H9 (cell line): ENCODE measurements around the gene PTPRR. TPM values are rescaled to one million over a fixed set of nuclear protein-coding genes. Genes with fewer than 3 reads are reported as not detected.

Experiments
- DNase-seq: peaks from one replicate; pipeline ENCODE4 v3.0.0-alpha.2; 2017
- H2AFZ ChIP-seq: one replicate; pipeline ENCODE4 v1.6.1; 2013; ENCODE audit warnings: mild to moderate bottlenecking, low read length, control low read depth, moderate library complexity
- H2AK5ac ChIP-seq: 2 replicates; pipeline ENCODE4 v1.6.1; 2013; ENCODE audit warnings: low read length, control low read depth, mixed read lengths; ENCODE audit not compliant: insufficient read length
- H2BK120ac ChIP-seq: one replicate; pipeline ENCODE4 v1.6.1; 2013; ENCODE audit warnings: low read depth, mild to moderate bottlenecking, low read length, control low read depth, inconsistent platforms; ENCODE audit not compliant: poor library complexity, severe bottlenecking
- H2BK12ac ChIP-seq: 2 replicates; pipeline ENCODE4 v1.6.1; 2013; ENCODE audit warnings: low read length, control low read depth, mixed read lengths, low read depth; ENCODE audit not compliant: insufficient read length
- H2BK15ac ChIP-seq: 2 replicates; pipeline ENCODE4 v1.6.1; 2013; ENCODE audit warnings: low read depth, low read length, control low read depth
- H2BK20ac ChIP-seq: one replicate; pipeline ENCODE4 v1.6.1; 2013; ENCODE audit warnings: low read depth, mild to moderate bottlenecking, low read length, control low read depth, inconsistent platforms; ENCODE audit not compliant: poor library complexity, severe bottlenecking
- H2BK5ac ChIP-seq: 2 replicates; pipeline ENCODE4 v1.6.1; 2013; ENCODE audit warnings: low read length, control low read depth, mixed read lengths; ENCODE audit not compliant: insufficient read length
- H3K14ac ChIP-seq: 2 replicates; pipeline ENCODE4 v1.6.1; 2013; ENCODE audit warnings: low read length, control low read depth; ENCODE audit not compliant: insufficient read depth
- H3K18ac ChIP-seq: 2 replicates; pipeline ENCODE4 v1.6.1; 2013; ENCODE audit warnings: low read depth, mild to moderate bottlenecking, mixed read lengths, low read length, control low read depth; ENCODE audit not compliant: insufficient read length
- H3K23ac ChIP-seq: 2 replicates; pipeline ENCODE4 v1.6.1; 2013; ENCODE audit warnings: low read length, control low read depth, mixed read lengths, low read depth; ENCODE audit not compliant: insufficient read length
- H3K23me2 ChIP-seq: 2 replicates; pipeline ENCODE4 v1.6.1; 2013; ENCODE audit warnings: low read depth, mild to moderate bottlenecking, mixed read lengths, low read length, control low read depth; ENCODE audit not compliant: insufficient read length, poor library complexity, severe bottlenecking
- H3K27ac ChIP-seq: 2 replicates; pipeline ENCODE4 v1.5.1; 2013; ENCODE audit warnings: low read length, control low read depth, mixed read lengths, low read depth; ENCODE audit not compliant: insufficient read length
- H3K27me3 ChIP-seq: 2 replicates; pipeline ENCODE4 v1.6.1; 2013; ENCODE audit warnings: low read length, control low read depth, inconsistent platforms; ENCODE audit not compliant: insufficient read depth
- H3K4ac ChIP-seq: 2 replicates; pipeline ENCODE4 v1.6.1; 2013; ENCODE audit warnings: low read depth, mild to moderate bottlenecking, control low read depth, inconsistent platforms, low read length, moderate library complexity
- H3K4me1 ChIP-seq: 2 replicates; pipeline ENCODE4 v1.6.1; 2013; ENCODE audit warnings: low read length, control low read depth, inconsistent platforms; ENCODE audit not compliant: insufficient read depth
- H3K4me2 ChIP-seq: 2 replicates; pipeline ENCODE4 v1.6.1; 2013; ENCODE audit warnings: low read length, control low read depth, mixed read lengths; ENCODE audit not compliant: insufficient read length, insufficient read depth
- H3K56ac ChIP-seq: 2 replicates; pipeline ENCODE4 v1.6.1; 2013; ENCODE audit warnings: low read depth, mild to moderate bottlenecking, mixed read lengths, low read length, control low read depth; ENCODE audit not compliant: insufficient read length
- H3K79me1 ChIP-seq: 2 replicates; pipeline ENCODE4 v1.6.1; 2013; ENCODE audit warnings: low read depth, mild to moderate bottlenecking, moderate library complexity, low read length, control low read depth, inconsistent platforms; ENCODE audit not compliant: insufficient read depth, poor library complexity, severe bottlenecking
- H3K79me2 ChIP-seq: 2 replicates; pipeline ENCODE4 v1.6.1; 2013; ENCODE audit warnings: low read length, control low read depth, inconsistent platforms; ENCODE audit not compliant: insufficient read depth
- H3K9ac ChIP-seq: 2 replicates; pipeline ENCODE4 v1.6.1; 2013; ENCODE audit warnings: low read length, control low read depth, mixed read lengths; ENCODE audit not compliant: insufficient read length; ENCODE audit errors: extremely low read depth
- H3K9me3 ChIP-seq: one replicate; pipeline ENCODE4 v1.6.1; 2013; ENCODE audit warnings: low read depth, low read length, inconsistent platforms; ENCODE audit not compliant: control insufficient read depth
- H3T11ph ChIP-seq: one replicate; pipeline ENCODE4 v1.6.1; 2013; ENCODE audit warnings: mild to moderate bottlenecking, low read length, control low read depth, inconsistent platforms
- H4K20me1 ChIP-seq: one replicate; pipeline ENCODE4 v1.6.1; 2013; ENCODE audit not compliant: control insufficient read depth, insufficient read length, insufficient read depth
- H4K5ac ChIP-seq: 2 replicates; pipeline ENCODE4 v1.6.1; 2013; ENCODE audit warnings: low read depth, mild to moderate bottlenecking, mixed read lengths, low read length, control low read depth; ENCODE audit not compliant: insufficient read length
- H4K8ac ChIP-seq: replicated peaks from 2 replicates; pipeline ENCODE4 v1.6.1; 2013; ENCODE audit warnings: low read length, control low read depth, mixed read lengths, low read depth; ENCODE audit not compliant: insufficient read length
- H4K91ac ChIP-seq: 2 replicates; pipeline ENCODE4 v1.6.1; 2013; ENCODE audit warnings: low read depth, mild to moderate bottlenecking, moderate library complexity, mixed read lengths, low read length, control low read depth; ENCODE audit not compliant: insufficient read length
- H3K27ac Mint-ChIP-seq, 3 experiments: 2 replicates in 2 of 3; 3 replicates in 1 of 3; pipeline ENCODE4 v1.8.0; 2020 to 2021; ENCODE audit warnings: mixed read lengths in 3 of 3, mild to moderate bottlenecking in 1 of 3, moderate library complexity in 1 of 3
- H3K27me3 Mint-ChIP-seq: 2 replicates; pipeline ENCODE4 v1.8.0; 2021; ENCODE audit warnings: low read depth, mild to moderate bottlenecking, moderate library complexity, mixed read lengths
- H3K36me3 Mint-ChIP-seq, 3 experiments: 2 replicates in 2 of 3; 3 replicates in 1 of 3; pipeline ENCODE4 v1.8.0; 2020 to 2021; ENCODE audit warnings: low read depth in 3 of 3, mixed read lengths in 3 of 3; ENCODE audit not compliant: insufficient read depth in 1 of 3
- H3K4me1 Mint-ChIP-seq, 2 experiments: 2 replicates each; pipeline ENCODE4 v1.8.0; 2020; ENCODE audit warnings: mixed read lengths in 2 of 2
- H3K4me3 Mint-ChIP-seq, 2 experiments: 2 replicates in 1 of 2; 3 replicates in 1 of 2; pipeline ENCODE4 v1.8.0; 2020 to 2021; ENCODE audit warnings: mild to moderate bottlenecking in 2 of 2, mixed read lengths in 2 of 2, moderate library complexity in 1 of 2
- H3K9me3 Mint-ChIP-seq, 2 experiments: 2 replicates in 1 of 2; 3 replicates in 1 of 2; pipeline ENCODE4 v1.8.0; 2020; ENCODE audit warnings: mild to moderate bottlenecking in 2 of 2, mixed read lengths in 2 of 2, moderate library complexity in 1 of 2
- WGBS: extraction: QIAGEN DNeasy Blood & Tissue Kit; methylation state at CpG from one replicate; pipeline ENCODE4 v1.1.7; 2013; ENCODE audit warnings: missing lambda C conversion rate, low lambda C conversion rate, mixed read lengths; ENCODE audit not compliant: insufficient read length; ENCODE audit errors: extremely low coverage; 5-methylcytosine and 5-hydroxymethylcytosine counted together
- total RNA-seq: library from RNA; stranded (reverse); gene quantifications from 2 replicates; pipeline ENCODE4 v1.2.1, GENCODE V29; 2021
- TF ChIP-seq, protein P1 (sequence below): fragments of 200-600 bp; sonication (generic); conservative IDR thresholded peaks from 3 replicates; pipeline ENCODE4 v1.8.0; 2021; ENCODE audit warnings: antibody characterized with exemption, mild to moderate bottlenecking

PTPRR gene
- total RNA-seq, 1 experiment from 2014 or later: 0.22 TPM

DNA sequence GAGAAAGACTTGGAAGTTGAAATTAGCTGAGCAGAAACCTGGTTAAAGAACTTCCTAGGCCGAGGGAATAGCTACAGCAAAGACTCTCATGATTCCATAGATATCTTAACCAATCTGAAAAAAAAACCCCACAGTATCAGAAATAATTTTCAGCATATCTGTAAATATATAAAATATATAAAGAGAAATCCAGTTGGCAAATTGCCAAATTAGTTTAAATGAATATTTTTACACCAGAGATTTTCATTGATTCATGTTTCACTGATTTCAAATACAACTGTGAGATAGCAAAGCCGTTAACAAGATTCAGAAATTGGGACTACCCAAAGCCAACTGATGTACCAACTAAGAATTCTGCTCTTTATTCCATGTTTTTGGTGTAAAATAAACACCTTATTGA is 6.8 kb upstream of the PTPRR start:
- Histone ChIP-seq H4K91ac (no peak overlapping the region), H3K9ac (no peak overlapping the region), H3K27me3 (no peaks in the 10 kb centered on the region), H3K9me3 (no peaks in the 10 kb centered on the region), H3K4ac (no peak overlapping the region), H2BK120ac (no peak overlapping the region), H2BK12ac (no peak overlapping the region), H4K8ac (no peak overlapping the region), H2BK5ac (no peak overlapping the region), H3K27ac (no peak overlapping the region), H3K23me2 (no peaks in the 10 kb centered on the region), H3T11ph (no peak overlapping the region), H2AK5ac (no peak overlapping the region), H3K79me1 (no peaks in the 10 kb centered on the region), H3K56ac (no peak overlapping the region), H3K23ac (no peak overlapping the region), H3K18ac (no peak overlapping the region), H2BK20ac (no peak overlapping the region), H4K5ac (no peak overlapping the region), H3K4me2 (no peak overlapping the region), H3K4me1 (no peaks in the 10 kb centered on the region), H4K20me1 (no peaks in the 10 kb centered on the region), H3K14ac (no peak overlapping the region), H2AFZ (no peak overlapping the region), H3K79me2 (no peaks in the 10 kb centered on the region), H2BK15ac (no peak overlapping the region)
- Mint-ChIP-seq H3K4me1 (no peaks in the 10 kb centered on the region), H3K27me3 (peaks cover under 1% of the 10 kb centered on the region; the same call in 1 of the 2 replicates), H3K36me3 (no peaks in the 10 kb centered on the region), H3K27ac (no peak overlapping the region), H3K9me3 (no peaks in the 10 kb centered on the region), H3K4me3 (no peak overlapping the region)
- TF ChIP-seq, protein P1, sequence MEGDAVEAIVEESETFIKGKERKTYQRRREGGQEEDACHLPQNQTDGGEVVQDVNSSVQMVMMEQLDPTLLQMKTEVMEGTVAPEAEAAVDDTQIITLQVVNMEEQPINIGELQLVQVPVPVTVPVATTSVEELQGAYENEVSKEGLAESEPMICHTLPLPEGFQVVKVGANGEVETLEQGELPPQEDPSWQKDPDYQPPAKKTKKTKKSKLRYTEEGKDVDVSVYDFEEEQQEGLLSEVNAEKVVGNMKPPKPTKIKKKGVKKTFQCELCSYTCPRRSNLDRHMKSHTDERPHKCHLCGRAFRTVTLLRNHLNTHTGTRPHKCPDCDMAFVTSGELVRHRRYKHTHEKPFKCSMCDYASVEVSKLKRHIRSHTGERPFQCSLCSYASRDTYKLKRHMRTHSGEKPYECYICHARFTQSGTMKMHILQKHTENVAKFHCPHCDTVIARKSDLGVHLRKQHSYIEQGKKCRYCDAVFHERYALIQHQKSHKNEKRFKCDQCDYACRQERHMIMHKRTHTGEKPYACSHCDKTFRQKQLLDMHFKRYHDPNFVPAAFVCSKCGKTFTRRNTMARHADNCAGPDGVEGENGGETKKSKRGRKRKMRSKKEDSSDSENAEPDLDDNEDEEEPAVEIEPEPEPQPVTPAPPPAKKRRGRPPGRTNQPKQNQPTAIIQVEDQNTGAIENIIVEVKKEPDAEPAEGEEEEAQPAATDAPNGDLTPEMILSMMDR: no peak
- no peak for DNase-seq
- no CpG with 5 or more reads among the region's 2 CpGs for WGBS
